Neuronal stem cell (in vitro differentiated cells): ENCODE results near the gene UBASH3B.

ENCODE experiments used
- DNase-seq: peaks from one replicate; pipeline ENCODE4 v3.0.0-alpha.2; 2013; ENCODE audit warnings: low spot score
- H2AFZ ChIP-seq: one replicate; pipeline ENCODE4 v1.6.1; 2013; ENCODE audit warnings: mild to moderate bottlenecking, low read length, inconsistent platforms
- H2AK5ac ChIP-seq: 2 replicates; pipeline ENCODE4 v1.6.1; 2013; ENCODE audit warnings: low read depth, mild to moderate bottlenecking, inconsistent platforms, low read length, moderate library complexity, mixed read lengths
- H2BK120ac ChIP-seq: 2 replicates; pipeline ENCODE4 v1.6.1; 2013; ENCODE audit warnings: low read depth, mild to moderate bottlenecking, inconsistent platforms, low read length, moderate library complexity, mixed read lengths
- H2BK12ac ChIP-seq: one replicate; pipeline ENCODE4 v1.6.1; 2013; ENCODE audit warnings: low read length, inconsistent platforms
- H2BK15ac ChIP-seq: 2 replicates; pipeline ENCODE4 v1.6.1; 2013; ENCODE audit warnings: mild to moderate bottlenecking, low read length, inconsistent platforms, mixed read lengths
- H2BK5ac ChIP-seq: one replicate; pipeline ENCODE4 v1.6.1; 2013; ENCODE audit warnings: inconsistent platforms, mild to moderate bottlenecking, low read length, moderate library complexity
- H3K14ac ChIP-seq: one replicate; pipeline ENCODE4 v1.6.1; 2013; ENCODE audit warnings: low read length, inconsistent platforms
- H3K18ac ChIP-seq: 2 replicates; pipeline ENCODE4 v1.6.1; 2013; ENCODE audit warnings: low read length, inconsistent platforms
- H3K23ac ChIP-seq: 2 replicates; pipeline ENCODE4 v1.6.1; 2013; ENCODE audit warnings: low read depth, mild to moderate bottlenecking, mixed read lengths, low read length, inconsistent platforms; ENCODE audit not compliant: poor library complexity
- H3K27ac ChIP-seq: replicated peaks from 3 replicates; pipeline ENCODE4 v1.5.1; 2013; ENCODE audit warnings: low read length, inconsistent platforms
- H3K27me3 ChIP-seq, 3 experiments: 2 replicates each; pipeline ENCODE4 v1.6.1; 2013; ENCODE audit warnings: low read length in 3 of 3, mild to moderate bottlenecking in 2 of 3, inconsistent platforms in 1 of 3, low read depth in 1 of 3, mixed read lengths in 1 of 3, moderate library complexity in 1 of 3; ENCODE audit not compliant: control insufficient read depth in 3 of 3, insufficient read depth in 3 of 3
- H3K36me3 ChIP-seq, 2 donors: replicated peaks in 1 of 2; 2 replicates each; pipeline ENCODE4 v1.6.1; 2013; ENCODE audit warnings: low read length in 2 of 2; ENCODE audit not compliant: control insufficient read depth in 2 of 2, insufficient read depth in 2 of 2
- H3K4ac ChIP-seq: 2 replicates; pipeline ENCODE4 v1.6.1; 2013; ENCODE audit warnings: inconsistent platforms, mild to moderate bottlenecking, low read length, moderate library complexity
- H3K4me1 ChIP-seq, 2 donors: 1 replicate in 1 of 2; 2 replicates in 1 of 2; pipeline ENCODE4 v1.6.1; 2013; ENCODE audit warnings: low read length in 2 of 2, low read depth in 1 of 2; ENCODE audit not compliant: control insufficient read depth in 2 of 2, insufficient read depth in 1 of 2
- H3K4me2 ChIP-seq: one replicate; pipeline ENCODE4 v1.6.1; 2013; ENCODE audit warnings: mild to moderate bottlenecking, low read length, inconsistent platforms; ENCODE audit not compliant: insufficient read depth, poor library complexity, severe bottlenecking
- H3K4me3 ChIP-seq, 2 donors: 2 replicates each; pipeline ENCODE4 v1.5.1; 2013; ENCODE audit warnings: low read length in 2 of 2, mild to moderate bottlenecking in 2 of 2, inconsistent platforms in 1 of 2, moderate library complexity in 1 of 2
- H3K79me1 ChIP-seq: one replicate; pipeline ENCODE4 v1.6.1; 2013; ENCODE audit warnings: low read depth, mild to moderate bottlenecking, inconsistent platforms, low read length, moderate library complexity
- H3K9ac ChIP-seq: one replicate; pipeline ENCODE4 v1.6.1; 2013; ENCODE audit warnings: mild to moderate bottlenecking, low read depth, low read length, inconsistent platforms; ENCODE audit not compliant: poor library complexity
- H3K9me3 ChIP-seq, 2 donors: replicated peaks in 1 of 2; 2 replicates each; pipeline versions ENCODE3 to v1.6.1; 2013; ENCODE audit warnings: low read length in 2 of 2, mild to moderate bottlenecking in 2 of 2, inconsistent platforms in 1 of 2, low read depth in 1 of 2, mixed read lengths in 1 of 2, moderate library complexity in 1 of 2; ENCODE audit not compliant: control insufficient read depth in 2 of 2, insufficient read depth in 1 of 2
- H4K8ac ChIP-seq: one replicate; pipeline ENCODE4 v1.6.1; 2013; ENCODE audit warnings: low read depth, mild to moderate bottlenecking, inconsistent platforms, low read length, moderate library complexity
- H4K91ac ChIP-seq: one replicate; pipeline ENCODE4 v1.6.1; 2013; ENCODE audit warnings: low read length, low read depth, mild to moderate bottlenecking, inconsistent platforms; ENCODE audit not compliant: poor library complexity
- WGBS, 2 donors: extraction: QIAGEN DNeasy Blood & Tissue Kit; methylation state at CpG; one replicate each; pipeline ENCODE4 v1.1.7; 2013; ENCODE audit warnings: missing lambda C conversion rate in 2 of 2, mixed read lengths in 1 of 2; ENCODE audit not compliant: insufficient read length in 2 of 2, insufficient replicate concordance in 1 of 2; ENCODE audit errors: extremely low coverage in 2 of 2; 5-methylcytosine and 5-hydroxymethylcytosine counted together

Gene UBASH3B

GRCh38 chr11:122720107-122720881, 64.8 kb downstream of the UBASH3B start:
- H3K27ac ChIP-seq, result no peak overlapping the region
- H3K4me2 ChIP-seq, result no peak overlapping the region
- no peak overlapping the region for H3K4me3 ChIP-seq
- no peak overlapping the region for H2BK120ac ChIP-seq
- H3K4me1 ChIP-seq, result peaks cover 20 to 25% of the 10 kb centered on the region in 2 donors
- H3K9ac ChIP-seq, result no peak overlapping the region
- no peaks in the 10 kb centered on the region for H3K79me1 ChIP-seq
- no peak overlapping the region for H3K4ac ChIP-seq
- H2AK5ac ChIP-seq, result no peak overlapping the region
- WGBS, 2 donors, result no CpG with 5 or more reads among the region's 7 CpGs
- H3K27me3 ChIP-seq, result no peaks in the 10 kb centered on the region
- H2BK15ac ChIP-seq, result no peak overlapping the region
- H4K8ac ChIP-seq, result no peak overlapping the region
- no peak overlapping the region for H2BK5ac ChIP-seq
- H2AFZ ChIP-seq, result peak overlapping the region; percentile 89
- H2BK12ac ChIP-seq, result no peak overlapping the region
- DNase-seq, result no peak
- H4K91ac ChIP-seq, result no peak overlapping the region
- no peak overlapping the region for H3K14ac ChIP-seq
- no peaks in the 10 kb centered on the region for H3K36me3 ChIP-seq
- H3K18ac ChIP-seq, result no peak overlapping the region
- no peak overlapping the region for H3K23ac ChIP-seq
- H3K9me3 ChIP-seq, result no peaks in the 10 kb centered on the region

- Histone ChIP-seq H3K23ac (no peak overlapping the region), H3K27me3 (no peaks in the 10 kb centered on the region), H3K4me3 (no peak overlapping the region), H3K4ac (no peak overlapping the region), H4K8ac (no peak overlapping the region), H3K79me1 (no peaks in the 10 kb centered on the region), H3K9ac (no peak overlapping the region), H3K9me3 (no peaks in the 10 kb centered on the region), H4K91ac (no peak overlapping the region), H2AK5ac (no peak overlapping the region), H2AFZ (no peak overlapping the region), H2BK12ac (no peak overlapping the region), H3K36me3 (no peaks in the 10 kb centered on the region), H3K4me1 (peaks cover 20 to 25% of the 10 kb centered on the region in 2 donors), H2BK5ac (no peak overlapping the region), H2BK120ac (no peak overlapping the region), H2BK15ac (no peak overlapping the region), H3K18ac (no peak overlapping the region), H3K4me2 (no peak overlapping the region), H3K27ac (no peak overlapping the region), H3K14ac (no peak overlapping the region)
- no CpG with 5 or more reads among the region's 5 CpGs for WGBS, 2 donors
- no peak for DNase-seq
Measured at GRCh38 chr11:122721201-122721963, 65.9 kb downstream of the UBASH3B start.

GRCh38 chr11:122721964-122722266, 66.4 kb downstream of the UBASH3B start:
- H3K27ac ChIP-seq, result no peak overlapping the region

GRCh38 chr11:122723106-122723505, 67.6 kb downstream of the UBASH3B start:
- no peaks in the 10 kb centered on the region for H3K79me1 ChIP-seq
- H3K14ac ChIP-seq, result no peak overlapping the region
- H3K27me3 ChIP-seq, result no peaks in the 10 kb centered on the region
- H3K18ac ChIP-seq, result peak overlapping the region; percentile 4
- no peak overlapping the region for H2AFZ ChIP-seq
- H3K36me3 ChIP-seq, result no peaks in the 10 kb centered on the region
- no peak overlapping the region for H3K23ac ChIP-seq
- no CpG with 5 or more reads among the region's 4 CpGs for WGBS, 2 donors
- no peaks in the 10 kb centered on the region for H3K9me3 ChIP-seq
- H3K4me3 ChIP-seq, result no peak overlapping the region
- no peak overlapping the region for H2BK120ac ChIP-seq
- no peak overlapping the region for H2BK12ac ChIP-seq
- no peak overlapping the region for H4K8ac ChIP-seq
- no peak overlapping the region for H2AK5ac ChIP-seq
- H3K9ac ChIP-seq, result no peak overlapping the region
- no peak overlapping the region for H3K4ac ChIP-seq
- no peak overlapping the region for H2BK5ac ChIP-seq
- no peak for DNase-seq
- no peak overlapping the region for H2BK15ac ChIP-seq
- no peak overlapping the region for H3K4me2 ChIP-seq
- no peak overlapping the region for H4K91ac ChIP-seq
- no peak overlapping the region for H3K27ac ChIP-seq
- H3K4me1 ChIP-seq, result peaks cover 25% of the 10 kb centered on the region in 2 donors

More at GRCh38 chr11:122721964-122722266, 66.4 kb downstream of the UBASH3B start:
- no peak overlapping the region for H2BK120ac ChIP-seq
- H3K23ac ChIP-seq, result no peak overlapping the region
- no peak overlapping the region for H4K91ac ChIP-seq
- no peak overlapping the region for H2BK12ac ChIP-seq
- no peak overlapping the region for H3K18ac ChIP-seq
- peaks cover 20 to 25% of the 10 kb centered on the region in 2 donors for H3K4me1 ChIP-seq
- H3K27me3 ChIP-seq, result no peaks in the 10 kb centered on the region
- WGBS, 2 donors, result no CpG with 5 or more reads among the region's 2 CpGs
- no peak overlapping the region for H2AFZ ChIP-seq
- no peak overlapping the region for H3K9ac ChIP-seq
- H2BK15ac ChIP-seq, result no peak overlapping the region
- no peak overlapping the region for H2AK5ac ChIP-seq
- no peak overlapping the region for H3K4ac ChIP-seq
- DNase-seq, result no peak
- no peak overlapping the region for H2BK5ac ChIP-seq
- no peaks in the 10 kb centered on the region for H3K9me3 ChIP-seq
- no peak overlapping the region for H3K14ac ChIP-seq
- H3K36me3 ChIP-seq, result no peaks in the 10 kb centered on the region
- H3K4me3 ChIP-seq, result no peak overlapping the region
- no peaks in the 10 kb centered on the region for H3K79me1 ChIP-seq
- H3K4me2 ChIP-seq, result no peak overlapping the region
- H4K8ac ChIP-seq, result no peak overlapping the region
